Panc1 (cell line): ENCODE data around the gene RAET1E.

Experiments
- POLR2AphosphoS5 ChIP-seq: IDR thresholded peaks from 2 replicates; pipeline ENCODE4 v1.6.1; 2012; ENCODE audit warnings: mild to moderate bottlenecking, low read depth, low read length, moderate library complexity
- REST ChIP-seq, 2 experiments: IDR thresholded peaks; 2 replicates each; pipeline ENCODE4 v1.6.1; 2011 to 2012; ENCODE audit warnings: low read depth in 2 of 2, control low read depth in 1 of 2, low read length in 1 of 2, mild to moderate bottlenecking in 1 of 2, moderate library complexity in 1 of 2; ENCODE audit not compliant: insufficient read depth in 1 of 2
- SIN3A ChIP-seq: IDR thresholded peaks from 2 replicates; pipeline ENCODE4 v1.6.1; 2012; ENCODE audit warnings: low read depth, mild to moderate bottlenecking, low read length, moderate library complexity, borderline replicate concordance; ENCODE audit not compliant: insufficient read depth
- TCF7L2 ChIP-seq: IDR thresholded peaks from 2 replicates; pipeline ENCODE4 v1.6.1; 2011; ENCODE audit warnings: mild to moderate bottlenecking, low read depth, low read length, inconsistent platforms
- TF ChIP-seq, protein P1 (sequence below): fragments of 450-650 bp; IDR thresholded peaks from 2 replicates; pipeline ENCODE4 v1.5.1; 2017; ENCODE audit warnings: mild to moderate bottlenecking

DNA sequence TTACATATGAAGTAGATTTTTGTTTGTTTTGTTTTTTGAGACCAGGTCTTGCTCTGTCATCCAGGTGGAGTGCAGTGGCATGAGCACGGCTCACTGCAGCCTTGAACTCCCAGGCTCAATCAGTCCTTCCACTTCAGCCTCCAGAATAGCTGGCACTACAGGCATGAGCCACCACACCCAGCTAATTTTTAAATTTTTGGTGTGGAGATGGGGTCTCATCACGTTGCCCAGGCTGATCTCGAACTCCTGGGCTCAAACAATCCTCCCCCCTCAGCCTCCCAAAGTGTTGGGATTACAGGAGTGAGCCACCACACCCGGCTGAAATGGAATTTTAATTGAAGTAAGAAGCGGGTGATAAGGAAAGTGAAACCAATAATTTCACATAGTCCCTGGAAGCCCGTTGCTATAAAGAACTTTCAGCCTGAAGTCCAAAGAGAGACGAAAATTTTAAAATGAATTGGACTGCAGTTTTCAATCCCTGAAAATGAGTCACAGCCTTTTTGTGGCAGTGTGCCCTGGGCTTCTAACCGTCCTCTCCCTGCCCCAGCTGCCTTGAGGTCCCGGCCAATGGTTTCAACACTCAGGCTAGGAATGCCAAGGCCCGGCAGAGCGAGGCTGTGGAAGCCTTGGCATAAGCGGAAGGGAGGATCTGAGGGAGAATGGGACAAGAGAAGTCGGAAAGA lies 757 bp downstream of the RAET1E start:
- TF ChIP-seq, protein P1, sequence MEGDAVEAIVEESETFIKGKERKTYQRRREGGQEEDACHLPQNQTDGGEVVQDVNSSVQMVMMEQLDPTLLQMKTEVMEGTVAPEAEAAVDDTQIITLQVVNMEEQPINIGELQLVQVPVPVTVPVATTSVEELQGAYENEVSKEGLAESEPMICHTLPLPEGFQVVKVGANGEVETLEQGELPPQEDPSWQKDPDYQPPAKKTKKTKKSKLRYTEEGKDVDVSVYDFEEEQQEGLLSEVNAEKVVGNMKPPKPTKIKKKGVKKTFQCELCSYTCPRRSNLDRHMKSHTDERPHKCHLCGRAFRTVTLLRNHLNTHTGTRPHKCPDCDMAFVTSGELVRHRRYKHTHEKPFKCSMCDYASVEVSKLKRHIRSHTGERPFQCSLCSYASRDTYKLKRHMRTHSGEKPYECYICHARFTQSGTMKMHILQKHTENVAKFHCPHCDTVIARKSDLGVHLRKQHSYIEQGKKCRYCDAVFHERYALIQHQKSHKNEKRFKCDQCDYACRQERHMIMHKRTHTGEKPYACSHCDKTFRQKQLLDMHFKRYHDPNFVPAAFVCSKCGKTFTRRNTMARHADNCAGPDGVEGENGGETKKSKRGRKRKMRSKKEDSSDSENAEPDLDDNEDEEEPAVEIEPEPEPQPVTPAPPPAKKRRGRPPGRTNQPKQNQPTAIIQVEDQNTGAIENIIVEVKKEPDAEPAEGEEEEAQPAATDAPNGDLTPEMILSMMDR = no peak
- TF ChIP-seq REST (IDR thresholded peaks at IDR 0.05; ENCODE audit: insufficient read depth in 1 of 2, low read depth in 2 of 2, low read length in 1 of 2) (no peak), TCF7L2 (no peak), POLR2AphosphoS5 (no peak), SIN3A (no peak)
